Peyer's patch (tissue), 4 donors: ENCODE results near the gene NIPSNAP2.

Source experiments
- CTCF ChIP-seq, 6 experiments: fragments of 450-650 bp in 4 of 6; fragments of 200-600 bp in 2 of 6; sonication (generic) in 1 of 6; IDR thresholded peaks; one replicate each; pipeline ENCODE4 v1.5.1; 2017 to 2019; ENCODE audit warnings: antibody characterized with exemption in 6 of 6, mild to moderate bottlenecking in 3 of 6, moderate library complexity in 1 of 6
- POLR2A ChIP-seq, 2 donors: fragments of 450-650 bp; IDR thresholded peaks; one replicate each; pipeline ENCODE4 v1.5.1; 2017; ENCODE audit warnings: antibody characterized with exemption in 2 of 2, mild to moderate bottlenecking in 2 of 2, moderate library complexity in 2 of 2

GRCh38 chr7:56007891-56008290 lies 43.5 kb downstream of the NIPSNAP2 start:
- TF ChIP-seq CTCF (IDR thresholded peaks at IDR 0.05), result no peak
- TF ChIP-seq POLR2A (IDR thresholded peaks at IDR 0.05), result no peak
